CD4-positive, alpha-beta T cell (primary cell): ENCODE results near the gene PTPRN2. TPM values are rescaled to one million over a fixed set of nuclear protein-coding genes. Genes with fewer than 3 reads are reported as not detected.
"Not testable (repeated sequence)": the region's sequence is repeated elsewhere in the genome, so short reads cannot be mapped to it uniquely, and the experiment has no call there.

Source experiments
- ATAC-seq: fragments of 200-7000 bp; cut with Tn5 transposase; one replicate; pipeline ENCODE4 v1.10.0; 2022; ENCODE audit warnings: mild to moderate bottlenecking; ENCODE audit not compliant: poor library complexity
- CTCF ChIA-PET: fragments of 350-600 bp; sonication (Branson Sonifier 250); formaldehyde crosslinking; loops from one replicate; lab custom pipeline; 2021; ENCODE audit warnings: antibody characterized with exemption, inconsistent platforms; lab: Charles Lee
- POLR2A ChIA-PET: fragments of 350-600 bp; sonication (Branson Sonifier 250); formaldehyde crosslinking; loops from one replicate; lab custom pipeline; 2021; ENCODE audit warnings: antibody characterized with exemption, inconsistent platforms; lab: Charles Lee
- DNase-seq, 14 experiments: peaks; one replicate each; pipeline ENCODE4 v3.0.0-alpha.2; 2013 to 2020; ENCODE audit warnings: mixed read lengths in 2 of 14
- H3K27ac ChIP-seq, 2 donors: one replicate each; pipeline versions ENCODE4 v1.5.1 to v1.7.0; 2013; ENCODE audit warnings: low read length in 2 of 2, low read depth in 1 of 2, mild to moderate bottlenecking in 1 of 2
- H3K27me3 ChIP-seq, 2 experiments: 1 replicate in 1 of 2; 2 replicates in 1 of 2; pipeline versions ENCODE4 v1.6.1 to v1.7.0; 2013; ENCODE audit warnings: low read length in 2 of 2, control low read depth in 1 of 2, mild to moderate bottlenecking in 1 of 2, moderate library complexity in 1 of 2; ENCODE audit not compliant: insufficient read depth in 2 of 2, control insufficient read depth in 1 of 2
- H3K36me3 ChIP-seq: one replicate; pipeline ENCODE4 v1.6.1; 2013; ENCODE audit warnings: low read length, control low read depth; ENCODE audit not compliant: insufficient read depth
- H3K4me1 ChIP-seq: one replicate; pipeline ENCODE4 v1.6.1; 2013; ENCODE audit warnings: low read length, control low read depth; ENCODE audit not compliant: insufficient read depth
- H3K4me3 ChIP-seq: one replicate; pipeline ENCODE4 v1.5.1; 2013; ENCODE audit warnings: mild to moderate bottlenecking, low read length, moderate library complexity
- H3K9me3 ChIP-seq, 2 experiments: 1 replicate in 1 of 2; 2 replicates in 1 of 2; pipeline versions ENCODE4 v1.6.1 to v1.7.0; 2013; ENCODE audit warnings: low read length in 2 of 2, mild to moderate bottlenecking in 2 of 2, control low read depth in 1 of 2, moderate library complexity in 1 of 2; ENCODE audit not compliant: control insufficient read depth in 1 of 2, insufficient read depth in 1 of 2
- H3K27ac Mint-ChIP-seq: one replicate; pipeline ENCODE4 v1.8.0; 2020; ENCODE audit warnings: mixed read lengths
- H3K27me3 Mint-ChIP-seq: one replicate; pipeline ENCODE4 v1.8.0; 2021; ENCODE audit warnings: mixed read lengths
- H3K36me3 Mint-ChIP-seq: one replicate; pipeline ENCODE4 v1.8.0; 2021; ENCODE audit warnings: low read depth, mixed read lengths
- H3K4me1 Mint-ChIP-seq: one replicate; pipeline ENCODE4 v1.8.0; 2021; ENCODE audit warnings: low read depth, mixed read lengths
- H3K4me3 Mint-ChIP-seq: one replicate; pipeline ENCODE4 v1.8.0; 2020; ENCODE audit warnings: mild to moderate bottlenecking, mixed read lengths
- H3K9me3 Mint-ChIP-seq: one replicate; pipeline ENCODE4 v1.8.0; 2020; ENCODE audit warnings: mixed read lengths
- intact Hi-C, 2 experiments: fragments of 100-400 bp; cut with DNase I in 1 of 2; cut with micrococcal nuclease in 1 of 2; formaldehyde crosslinking; loops; one replicate each; pipeline versions ENCODE4 v1.15.1 to v1.9.0; 2023 to 2025; cut with DNase I, micrococcal nuclease
- total RNA-seq, 174 experiments: library from RNA in 2 of 174; stranded (reverse) in 2 of 174; gene quantifications; one replicate each; pipeline ENCODE4 v1.2.3 and lab custom pipeline; 2021 to 2026
- TF ChIP-seq, protein P1 (sequence below): fragments of 200-600 bp; IDR thresholded peaks from one replicate; pipeline ENCODE4 v1.8.0; 2022; ENCODE audit warnings: antibody characterized with exemption, mild to moderate bottlenecking

PTPRN2 gene
- total RNA-seq, 2 experiments from 2014 or later = 0.34 to 0.44 TPM

DNA sequence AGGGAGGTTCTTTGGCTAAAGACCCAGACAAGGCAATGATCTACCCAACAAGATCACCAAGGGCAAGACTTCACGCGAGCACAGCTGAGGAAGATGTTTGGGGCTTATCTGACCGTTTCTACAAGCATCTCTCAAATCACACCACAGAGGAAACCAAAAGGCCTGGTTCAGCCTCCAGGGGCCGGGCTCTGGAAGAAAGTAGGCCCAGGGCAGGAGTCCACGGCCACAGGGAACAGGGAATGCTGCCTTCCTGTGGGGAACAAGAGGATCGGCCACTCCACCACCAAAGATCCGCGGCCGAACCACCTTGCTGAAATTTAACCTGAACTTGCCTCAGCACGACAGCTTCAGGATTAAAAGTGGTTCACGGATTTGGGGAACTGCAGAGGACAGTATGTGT, 332.5 kb downstream of the PTPRN2 start:
- POLR2A ChIA-PET = no interaction called here

DNA sequence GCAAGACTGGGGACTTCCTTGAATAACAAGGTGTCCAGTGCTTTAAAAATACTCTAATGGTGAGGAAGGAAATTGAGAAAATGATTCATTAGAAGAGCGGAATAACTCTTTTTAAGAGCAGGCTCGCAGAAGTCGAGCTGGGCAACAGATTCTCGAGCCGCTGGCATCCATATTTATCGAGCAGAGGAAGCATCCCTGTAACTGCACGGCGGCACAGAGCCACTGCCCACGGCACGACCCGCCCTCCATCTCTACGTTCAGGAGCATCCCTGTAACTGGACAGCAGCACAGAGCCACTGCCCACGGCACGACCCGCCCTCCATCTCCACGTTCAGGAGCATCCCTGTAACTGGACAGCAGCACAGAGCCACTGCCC, 334.0 kb downstream of the PTPRN2 start:
- H3K9me3 Mint-ChIP-seq, POLR2A ChIA-PET, ATAC-seq, H3K4me1 ChIP-seq, DNase-seq, H3K36me3 ChIP-seq, H3K4me3 Mint-ChIP-seq, intact Hi-C loops, CTCF ChIA-PET, H3K27ac ChIP-seq, H3K27me3 Mint-ChIP-seq, H3K27ac Mint-ChIP-seq, H3K27me3 ChIP-seq, H3K4me1 Mint-ChIP-seq, H3K4me3 ChIP-seq, H3K36me3 Mint-ChIP-seq: not testable (repeated sequence)
- peaks cover 0 to 48% of the 10 kb centered on the region in 2 experiments for H3K9me3 ChIP-seq

More for the DNA sequence above, 332.5 kb downstream of the PTPRN2 start:
- no peak overlapping the region for H3K4me3 Mint-ChIP-seq
- Histone ChIP-seq H3K9me3 (peaks cover 0 to 55% of the 10 kb centered on the region in 2 experiments), H3K27me3 (no peaks in the 10 kb centered on the region), H3K4me3 (no peak overlapping the region), H3K36me3 (no peaks in the 10 kb centered on the region), H3K27ac (no peak overlapping the region), H3K4me1 (no peaks in the 10 kb centered on the region)
- CTCF ChIA-PET = no interaction called here
- DNase-seq = peak in 1 of 14 experiments; percentile 19
- no peaks in the 10 kb centered on the region for H3K36me3 Mint-ChIP-seq
- no peaks in the 10 kb centered on the region for H3K27me3 Mint-ChIP-seq
- H3K9me3 Mint-ChIP-seq = no peaks in the 10 kb centered on the region
- ATAC-seq = no peak
- intact Hi-C loops = no loop called here
- no peak overlapping the region for H3K27ac Mint-ChIP-seq
- H3K4me1 Mint-ChIP-seq = no peaks in the 10 kb centered on the region
- TF ChIP-seq, protein P1, sequence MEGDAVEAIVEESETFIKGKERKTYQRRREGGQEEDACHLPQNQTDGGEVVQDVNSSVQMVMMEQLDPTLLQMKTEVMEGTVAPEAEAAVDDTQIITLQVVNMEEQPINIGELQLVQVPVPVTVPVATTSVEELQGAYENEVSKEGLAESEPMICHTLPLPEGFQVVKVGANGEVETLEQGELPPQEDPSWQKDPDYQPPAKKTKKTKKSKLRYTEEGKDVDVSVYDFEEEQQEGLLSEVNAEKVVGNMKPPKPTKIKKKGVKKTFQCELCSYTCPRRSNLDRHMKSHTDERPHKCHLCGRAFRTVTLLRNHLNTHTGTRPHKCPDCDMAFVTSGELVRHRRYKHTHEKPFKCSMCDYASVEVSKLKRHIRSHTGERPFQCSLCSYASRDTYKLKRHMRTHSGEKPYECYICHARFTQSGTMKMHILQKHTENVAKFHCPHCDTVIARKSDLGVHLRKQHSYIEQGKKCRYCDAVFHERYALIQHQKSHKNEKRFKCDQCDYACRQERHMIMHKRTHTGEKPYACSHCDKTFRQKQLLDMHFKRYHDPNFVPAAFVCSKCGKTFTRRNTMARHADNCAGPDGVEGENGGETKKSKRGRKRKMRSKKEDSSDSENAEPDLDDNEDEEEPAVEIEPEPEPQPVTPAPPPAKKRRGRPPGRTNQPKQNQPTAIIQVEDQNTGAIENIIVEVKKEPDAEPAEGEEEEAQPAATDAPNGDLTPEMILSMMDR = no peak

DNA sequence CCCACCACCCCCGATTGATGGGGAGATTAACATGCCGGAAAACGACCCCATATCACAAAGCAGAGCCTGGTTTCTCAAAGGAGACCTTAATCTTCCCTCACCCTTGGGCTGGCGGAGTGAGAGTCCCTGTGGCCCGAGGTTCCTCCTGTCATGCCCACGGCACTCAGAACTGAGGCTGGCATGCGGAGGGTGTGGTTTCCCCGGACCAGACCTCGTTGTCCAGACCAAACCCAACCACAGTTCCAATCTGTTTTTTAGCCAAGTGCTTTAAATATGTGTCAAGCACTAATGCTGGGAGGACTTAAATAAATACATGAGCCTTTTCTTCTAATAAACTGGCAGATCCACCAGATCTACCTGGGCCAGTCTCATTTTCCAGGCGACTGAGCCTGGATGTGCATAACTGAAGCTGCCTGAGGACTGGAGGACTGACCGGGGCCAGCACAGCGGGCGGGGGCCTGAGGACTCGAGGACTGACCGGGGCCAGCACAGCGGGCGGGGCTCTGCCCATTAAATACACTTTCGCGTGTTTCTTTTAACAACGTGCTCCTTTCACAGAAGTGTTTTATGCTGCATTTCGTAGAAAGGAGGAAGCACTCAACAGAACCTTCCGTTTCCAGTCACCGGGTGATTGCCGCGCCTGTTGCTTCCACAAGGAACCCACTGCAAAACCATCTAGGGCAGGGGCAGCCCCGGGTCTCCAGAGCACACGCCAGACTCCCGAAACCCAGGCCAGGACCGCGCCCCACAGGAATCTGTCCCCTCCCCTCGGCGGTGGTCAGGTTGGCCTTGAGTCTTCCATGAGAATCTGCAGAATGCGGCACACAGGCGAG, 334.6 kb downstream of the PTPRN2 start:
- Histone ChIP-seq H3K36me3 (no peaks in the 10 kb centered on the region), H3K9me3 (peaks cover 0 to 51% of the 10 kb centered on the region in 2 experiments), H3K4me3 (no peak overlapping the region), H3K4me1 (no peaks in the 10 kb centered on the region), H3K27me3 (no peaks in the 10 kb centered on the region), H3K27ac (no peak overlapping the region)
- ATAC-seq = no peak
- peak in 1 of 14 experiments; percentile 19 for DNase-seq
- Mint-ChIP-seq H3K4me1 (no peaks in the 10 kb centered on the region), H3K36me3 (no peaks in the 10 kb centered on the region), H3K9me3 (no peaks in the 10 kb centered on the region), H3K27ac (no peak overlapping the region), H3K4me3 (no peak overlapping the region), H3K27me3 (no peaks in the 10 kb centered on the region)
- ChIA-PET POLR2A (no interaction called here), CTCF (no interaction called here)
- intact Hi-C loops = no loop called here
- TF ChIP-seq, protein P1 = no peak
